Activated CD8-positive, alpha-beta T cell treated with anti-CD3 and anti-CD28 coated beads for 36 hours (primary cell): ENCODE results near the gene ZNF254. TPM values are rescaled to one million over a fixed set of nuclear protein-coding genes. Genes with fewer than 3 reads are reported as not detected.

Experiments used
- ATAC-seq: fragments of 200-7000 bp; cut with Tn5 transposase; one replicate; pipeline ENCODE4 v1.10.0; 2021; ENCODE audit warnings: mild to moderate bottlenecking, moderate library complexity
- CTCF ChIA-PET: fragments of 350-600 bp; sonication (Branson Sonifier 250); formaldehyde crosslinking; loops from one replicate; lab custom pipeline; 2021; ENCODE audit warnings: antibody characterized with exemption; lab: Charles Lee
- POLR2A ChIA-PET: fragments of 350-600 bp; sonication (Branson Sonifier 250); formaldehyde crosslinking; loops from one replicate; lab custom pipeline; 2021; ENCODE audit warnings: antibody characterized with exemption; lab: Charles Lee
- DNase-seq: peaks from one replicate; pipeline ENCODE4 v3.0.0-alpha.2; 2020
- H3K27ac Mint-ChIP-seq: one replicate; pipeline ENCODE4 v1.8.0; 2021; ENCODE audit warnings: mild to moderate bottlenecking, mixed read lengths
- H3K27me3 Mint-ChIP-seq: one replicate; pipeline ENCODE4 v1.8.0; 2021; ENCODE audit warnings: mixed read lengths
- H3K36me3 Mint-ChIP-seq: one replicate; pipeline ENCODE4 v1.8.0; 2021; ENCODE audit warnings: low read depth, mixed read lengths
- H3K4me1 Mint-ChIP-seq: one replicate; pipeline ENCODE4 v1.8.0; 2021; ENCODE audit warnings: low read depth, mixed read lengths
- H3K4me3 Mint-ChIP-seq: one replicate; pipeline ENCODE4 v1.8.0; 2021; ENCODE audit warnings: mild to moderate bottlenecking, moderate library complexity, mixed read lengths
- H3K9me3 Mint-ChIP-seq: one replicate; pipeline ENCODE4 v1.8.0; 2021; ENCODE audit warnings: mixed read lengths
- CTCF ChIP-seq: fragments of 200-600 bp; IDR thresholded peaks from one replicate; pipeline ENCODE4 v1.8.0; 2022; ENCODE audit warnings: antibody characterized with exemption, mild to moderate bottlenecking
- intact Hi-C: fragments of 100-400 bp; cut with micrococcal nuclease; formaldehyde crosslinking; loops from one replicate; pipeline ENCODE4 v1.10.0; 2022
- total RNA-seq, 2 experiments: library from RNA; stranded (reverse); gene quantifications; one replicate each; pipeline ENCODE4 v1.2.3, GENCODE V29; 2021

Gene ZNF254
- total RNA-seq, 2 experiments from 2014 or later = 9.7 to 10.0 TPM

- Mint-ChIP-seq H3K4me1 (peaks cover 6% of the 10 kb centered on the region), H3K9me3 (no peaks in the 10 kb centered on the region), H3K27ac (no peak overlapping the region), H3K4me3 (no peak overlapping the region), H3K36me3 (peaks cover 46% of the 10 kb centered on the region), H3K27me3 (no peaks in the 10 kb centered on the region)
- ChIA-PET POLR2A (interaction anchor here (1.0 kb wide), 1 partner anchor 24 kb away, joined by 3 read pairs; the partner anchor contains the start of gene ZNF254), CTCF (no interaction called here)
- intact Hi-C loops = no loop called here
- no peak for TF ChIP-seq CTCF
- ATAC-seq (no peak), DNase-seq (no peak)
Observed at GRCh38 chr19:24063295-24063694, 23.7 kb upstream of the ZNF254 start.

- POLR2A ChIA-PET = interaction anchor here (1.0 kb wide), 1 partner anchor 23 kb away, joined by 3 read pairs; the partner anchor contains the start of gene ZNF254
- DNase-seq (no peak), ATAC-seq (no peak)
- Mint-ChIP-seq H3K4me3 (no peak overlapping the region), H3K9me3 (no peaks in the 10 kb centered on the region), H3K27me3 (no peaks in the 10 kb centered on the region), H3K27ac (no peak overlapping the region), H3K36me3 (peaks cover 43% of the 10 kb centered on the region), H3K4me1 (peaks cover 6% of the 10 kb centered on the region)
- intact Hi-C loops = no loop called here
- CTCF ChIA-PET = no interaction called here
- TF ChIP-seq CTCF = no peak
Observed at GRCh38 chr19:24064175-24064574, 22.8 kb upstream of the ZNF254 start.

GRCh38 chr19:24065243-24065642, 21.7 kb upstream of the ZNF254 start:
- Mint-ChIP-seq H3K4me3 (no peak overlapping the region), H3K27ac (no peak overlapping the region), H3K9me3 (no peaks in the 10 kb centered on the region), H3K36me3 (peaks cover 40% of the 10 kb centered on the region), H3K27me3 (no peaks in the 10 kb centered on the region), H3K4me1 (peaks cover 6% of the 10 kb centered on the region)
- CTCF ChIA-PET = no interaction called here
- POLR2A ChIA-PET = no interaction called here
- ATAC-seq (no peak), DNase-seq (no peak)
- intact Hi-C loops = no loop called here
- TF ChIP-seq CTCF = no peak

- ChIA-PET POLR2A (interaction anchor here (1.0 kb wide), 1 partner anchor 14 kb away, joined by 3 read pairs; no protein-coding TSS in a partner anchor), CTCF (no interaction called here)
- DNase-seq = no peak
- Mint-ChIP-seq H3K36me3 (peaks cover 37% of the 10 kb centered on the region), H3K27me3 (no peaks in the 10 kb centered on the region), H3K4me1 (peaks cover 4% of the 10 kb centered on the region), H3K4me3 (no peak overlapping the region), H3K9me3 (no peaks in the 10 kb centered on the region), H3K27ac (no peak overlapping the region)
- intact Hi-C loops = no loop called here
- no peak for TF ChIP-seq CTCF
- ATAC-seq = no peak
Observed at GRCh38 chr19:24065865-24066604, 21.0 kb upstream of the ZNF254 start.

- no peaks in the 10 kb centered on the region for H3K27me3 Mint-ChIP-seq
- no peak overlapping the region for H3K27ac Mint-ChIP-seq
- DNase-seq (no peak), ATAC-seq (no peak)
- CTCF ChIA-PET = no interaction called here
- POLR2A ChIA-PET = no interaction called here
- H3K4me1 Mint-ChIP-seq = no peaks in the 10 kb centered on the region
- TF ChIP-seq CTCF = no peak
- H3K36me3 Mint-ChIP-seq = peaks cover 58% of the 10 kb centered on the region
- no peak overlapping the region for H3K4me3 Mint-ChIP-seq
- H3K9me3 Mint-ChIP-seq = no peaks in the 10 kb centered on the region
- intact Hi-C loops = no loop called here
Observed at GRCh38 chr19:24069905-24070657, 16.9 kb upstream of the ZNF254 start.
